HG03571 (cell line): Measurements from ENCODE around the gene AAK1.
A peak's percentile ranks its signal among the peaks of the same experiment; 100 is the strongest.
"Not testable (repeated sequence)": the region's sequence is repeated elsewhere in the genome, so short reads cannot be mapped to it uniquely, and the experiment has no call there.

ENCODE experiments used
- ATAC-seq: cut with Tn5 transposase; IDR thresholded peaks from one replicate; pipeline ENCODE4 v1.9.1; 2021; ENCODE audit not compliant: unreplicated experiment

AAK1 gene

GRCh38 chr2:69459936-69460335 is 183.6 kb downstream of the AAK1 start:
- no peak for ATAC-seq

- no peak for ATAC-seq
These were observed 186.5 kb downstream of the AAK1 start for GRCh38 chr2:69456950-69457445.

- ATAC-seq, result no peak
These were observed 187.4 kb downstream of the AAK1 start for GRCh38 chr2:69456154-69456553.

DNA sequence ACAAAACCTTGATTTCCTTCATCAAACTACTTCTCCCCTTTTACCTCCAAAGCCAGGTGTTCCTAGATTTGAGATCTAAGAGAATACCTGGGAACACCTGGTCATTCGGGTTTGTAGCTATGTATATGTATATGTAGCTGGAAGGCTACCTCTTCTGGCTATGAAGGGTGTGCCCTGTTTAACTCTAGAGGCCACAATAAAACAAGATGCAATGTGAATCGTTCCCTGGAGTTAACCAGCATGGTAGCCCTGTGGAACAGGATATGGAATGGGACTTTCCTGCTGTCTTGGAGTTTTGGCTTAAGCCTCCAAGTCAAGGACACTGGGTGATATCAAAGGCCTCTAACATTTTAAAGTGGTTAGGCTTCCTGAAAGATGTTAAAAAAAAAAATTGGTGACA is 188.6 kb downstream of the AAK1 start:
- ATAC-seq, result no peak

DNA sequence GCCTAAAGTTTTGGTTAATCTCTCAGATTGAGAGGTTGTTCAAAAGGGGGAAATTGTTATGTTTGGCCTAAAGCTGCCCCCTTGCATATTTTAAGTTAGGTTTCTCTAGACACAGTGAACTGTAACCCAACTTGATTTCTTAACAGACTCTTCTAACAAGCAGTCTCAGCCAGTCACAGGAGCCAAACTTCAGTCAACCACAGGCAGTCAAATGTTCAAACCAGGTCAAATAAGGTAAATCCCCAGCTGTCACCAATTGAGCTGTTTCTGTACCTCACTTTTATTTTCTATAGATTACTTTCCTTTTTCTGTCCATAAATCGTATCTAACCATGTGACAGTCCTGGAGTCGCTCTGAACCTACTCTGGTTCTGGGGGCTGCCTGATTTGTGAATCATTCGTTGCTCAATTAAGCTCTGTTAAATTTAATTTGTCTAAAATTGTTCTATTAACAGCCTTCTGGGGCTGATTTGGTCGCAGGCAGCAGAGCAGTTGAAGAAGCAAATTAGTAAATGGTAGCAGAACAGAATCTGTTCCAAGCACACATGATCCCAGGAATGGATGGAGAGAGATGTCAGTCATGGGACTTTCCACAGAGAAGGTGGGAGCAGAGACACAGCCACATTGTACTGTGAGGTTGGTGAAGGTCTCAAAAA is 189.9 kb downstream of the AAK1 start:
- ATAC-seq, result peak; percentile 94

DNA sequence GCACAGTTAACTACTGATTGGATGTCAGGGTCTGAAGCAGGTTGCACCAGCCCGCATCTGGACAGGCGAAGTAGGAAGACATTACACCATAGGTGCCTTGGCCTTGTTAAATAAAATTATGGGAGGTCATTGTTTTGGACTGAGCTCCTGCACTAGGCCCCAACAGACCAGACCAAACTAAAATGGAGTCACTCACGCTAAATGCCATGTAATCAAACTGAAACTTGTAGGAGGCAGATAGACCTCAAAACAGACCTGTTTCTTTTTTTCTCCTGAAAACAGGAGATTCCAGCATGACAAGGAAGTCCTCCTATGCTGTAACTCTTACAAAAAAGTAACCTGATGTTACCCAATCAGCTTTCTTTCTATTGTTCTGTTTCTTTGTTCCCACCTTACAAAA is 190.9 kb downstream of the AAK1 start:
- no peak for ATAC-seq

DNA sequence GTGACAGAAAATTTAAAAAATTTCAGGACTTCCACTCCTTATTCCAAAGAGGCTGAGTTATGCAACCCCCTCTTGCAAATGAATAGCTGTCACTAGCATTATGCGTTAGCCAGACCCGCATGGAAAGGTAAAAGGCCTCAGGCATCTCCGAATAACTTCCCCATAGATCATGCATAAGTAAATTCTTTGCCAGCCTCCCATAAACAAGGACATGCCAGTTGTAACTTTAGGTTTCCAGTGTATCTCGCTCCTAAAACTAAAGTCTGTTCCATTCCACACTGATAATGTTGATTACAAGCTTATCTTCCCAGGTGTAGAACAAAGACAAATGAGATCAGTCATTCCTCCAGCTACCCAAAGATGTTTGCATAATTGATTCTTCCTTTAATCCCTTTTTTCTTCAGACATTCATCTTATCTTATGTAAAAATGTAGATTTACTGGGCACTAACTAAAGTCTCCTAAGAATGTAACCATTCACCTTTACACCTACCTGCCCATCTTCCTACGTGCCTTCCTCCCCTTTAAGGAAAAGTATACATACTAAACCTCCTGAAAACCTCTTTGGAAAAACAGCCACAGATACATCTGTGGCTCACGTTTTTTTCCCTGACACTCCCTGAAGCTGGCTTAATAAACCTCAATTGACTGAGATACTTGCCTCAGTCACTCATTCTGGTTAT is 192.7 kb downstream of the AAK1 start:
- no peak for ATAC-seq

GRCh38 chr2:69449906-69450305 is 193.6 kb downstream of the AAK1 start:
- no peak for ATAC-seq

DNA sequence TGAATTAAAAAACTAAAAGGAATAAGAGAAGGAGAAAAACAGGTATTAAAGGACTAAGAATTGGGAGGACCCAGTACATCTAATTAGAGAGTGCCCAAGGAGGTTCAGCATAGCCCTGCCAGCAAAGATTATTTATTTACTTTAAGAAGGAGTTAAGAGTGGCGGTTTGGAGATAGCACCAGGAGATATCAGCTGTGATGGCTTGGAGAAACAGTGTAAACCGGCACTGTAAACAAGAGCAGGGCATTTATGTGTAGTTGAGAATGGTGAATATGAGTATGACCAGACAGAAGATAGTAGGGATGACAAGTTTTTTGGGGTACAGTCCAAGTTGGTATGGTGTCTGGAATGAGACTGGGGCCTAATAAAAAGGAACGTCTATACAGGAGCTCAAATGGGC is 199.9 kb downstream of the AAK1 start:
- ATAC-seq, result not testable (repeated sequence)

GRCh38 chr2:69439499-69439898 is 204.0 kb downstream of the AAK1 start:
- ATAC-seq, result not testable (repeated sequence)

- ATAC-seq, result no peak
These were observed 205.0 kb downstream of the AAK1 start for GRCh38 chr2:69438580-69438979.

GRCh38 chr2:69437751-69438154 is 205.8 kb downstream of the AAK1 start:
- no peak for ATAC-seq

DNA sequence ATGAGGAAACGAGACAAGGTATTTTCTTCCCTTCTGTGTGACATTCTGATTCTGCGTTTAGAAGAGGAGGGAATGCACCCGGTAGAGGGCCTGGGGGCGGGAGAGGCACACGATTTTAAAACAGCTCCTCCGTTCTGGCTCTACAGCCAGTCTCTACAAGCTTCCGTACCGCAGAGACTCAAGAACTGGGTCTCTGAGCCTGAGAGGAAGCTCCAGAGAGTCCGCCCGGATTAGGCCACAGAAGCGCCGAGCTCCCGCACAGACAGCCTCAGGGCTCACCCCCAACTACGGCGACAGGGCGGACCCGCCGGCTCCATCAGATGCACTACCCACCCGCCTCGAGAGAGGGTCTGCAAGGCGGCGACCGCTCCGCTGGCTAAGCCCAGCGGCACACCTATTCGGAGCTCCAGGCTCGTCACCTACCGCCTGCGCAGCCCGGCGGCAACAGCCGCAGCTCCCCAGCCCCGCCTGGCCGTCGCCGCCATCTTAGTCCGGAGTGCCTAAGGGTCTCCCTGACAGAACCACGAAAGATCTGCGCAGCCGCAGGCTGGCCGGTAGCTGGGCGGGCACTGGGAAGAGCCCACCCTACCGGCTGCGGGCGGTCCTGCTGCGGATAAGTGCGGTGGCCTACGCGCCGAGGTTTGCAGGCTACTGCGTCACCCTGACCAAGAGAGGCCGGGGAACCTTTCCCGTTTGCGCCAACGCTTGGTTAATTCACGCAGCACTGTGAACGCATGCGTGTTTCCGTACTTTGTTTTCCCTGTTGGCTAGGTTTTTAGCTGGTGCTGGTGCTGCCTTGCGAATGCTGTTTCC is 206.4 kb downstream of the AAK1 start, which contains the start of gene NFU1:
NFU1 (minus strand) TSS at position 498 of the 813 bp plus-strand sequence; CDS start at position 485, 13 bp downstream.
- peak; percentile 87 for ATAC-seq

DNA sequence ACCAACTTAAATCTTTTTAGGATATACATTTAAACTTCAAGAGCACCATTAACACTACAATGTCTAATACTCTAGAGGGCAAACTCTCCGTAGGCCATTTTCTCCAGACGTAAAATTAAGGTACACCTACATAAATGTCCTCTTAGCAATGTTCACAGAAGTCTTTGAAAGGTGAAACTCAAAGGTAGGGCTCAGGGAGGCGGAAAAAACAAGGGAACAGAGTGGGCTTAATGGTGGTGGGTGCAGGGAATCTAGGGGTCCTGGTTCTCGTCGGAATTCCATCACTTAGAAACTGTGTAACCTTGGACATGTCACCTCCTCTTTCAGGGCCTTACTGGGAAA is 207.0 kb downstream of the AAK1 start:
- no peak for ATAC-seq

- no peak for ATAC-seq
These were observed 208.8 kb downstream of the AAK1 start for GRCh38 chr2:69434753-69435152.

DNA sequence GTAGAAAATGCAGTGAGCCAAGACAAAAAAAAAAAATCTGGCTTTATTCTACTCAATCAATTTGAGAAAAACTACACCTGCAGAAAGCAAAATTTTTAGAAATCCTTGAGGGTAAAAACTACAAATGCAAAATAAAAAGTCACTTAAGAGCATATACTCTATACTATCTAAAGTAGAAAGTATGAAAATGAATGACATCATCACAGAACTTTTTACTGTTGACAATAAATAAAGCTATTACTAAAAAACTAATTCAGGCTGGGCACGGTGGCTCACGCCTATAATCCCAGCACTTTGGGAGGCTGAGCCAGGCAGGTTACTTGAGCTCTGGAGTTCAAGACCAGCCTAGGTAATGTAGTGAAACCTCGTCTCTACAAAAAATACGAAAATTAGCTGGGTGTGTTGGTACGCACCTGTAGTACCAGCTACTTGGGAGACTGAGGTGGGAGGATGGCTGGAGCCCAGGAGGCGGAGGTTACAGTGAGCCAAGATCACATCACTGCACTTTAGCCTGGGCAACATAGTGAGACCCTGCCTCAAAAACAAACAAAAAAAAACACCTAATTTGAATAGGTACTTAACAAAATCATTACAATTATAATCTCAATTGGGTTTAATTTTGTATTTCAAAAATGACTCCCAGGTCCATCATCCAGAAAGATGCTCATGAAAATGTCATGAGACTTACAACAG is 213.9 kb downstream of the AAK1 start:
- ATAC-seq, result no peak

GRCh38 chr2:69428981-69429380 is 214.6 kb downstream of the AAK1 start:
- no peak for ATAC-seq

GRCh38 chr2:69424419-69424818 is 219.1 kb downstream of the AAK1 start:
- ATAC-seq, result no peak

DNA sequence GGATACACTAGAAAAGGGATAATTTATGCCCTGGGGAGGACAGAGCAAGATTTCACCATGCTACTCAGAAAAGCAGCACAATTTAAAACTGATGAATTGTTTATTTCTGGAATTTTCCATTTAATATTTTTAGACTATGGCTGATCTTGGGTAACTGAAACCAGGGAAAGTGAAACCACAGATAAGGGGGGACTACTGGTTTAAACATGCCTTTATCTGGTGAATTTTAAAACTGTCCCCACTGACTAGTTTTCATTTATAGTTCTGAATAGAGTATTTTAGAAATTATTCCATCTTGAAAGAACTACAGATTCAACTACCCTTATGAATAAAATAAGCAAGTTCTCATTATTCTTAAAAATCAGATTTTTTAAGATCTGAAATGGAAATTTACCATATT is 221.3 kb downstream of the AAK1 start:
- ATAC-seq, result no peak

GRCh38 chr2:69419111-69419510 is 224.4 kb downstream of the AAK1 start:
- not testable (repeated sequence) for ATAC-seq

- no peak for ATAC-seq
These were observed 227.4 kb downstream of the AAK1 start for GRCh38 chr2:69416147-69416546.
